Measurements from ENCODE around the gene ATG10.

The ATG10 gene

GRCh38 chr5:82287625-82288024 is 315.8 kb downstream of the ATG10 start:
- no peaks in the 10 kb centered on the region for H3K4me1 ChIP-seq (ENCODE audit: insufficient read depth, poor library complexity, severe bottlenecking)
- H3K27me3 ChIP-seq (ENCODE audit: insufficient read depth, poor library complexity, severe bottlenecking), result no peaks in the 10 kb centered on the region
- H3K27ac ChIP-seq (ENCODE audit: poor library complexity, severe bottlenecking), result no peak overlapping the region
- H3K9me3 ChIP-seq (ENCODE audit: severe bottlenecking), result no peaks in the 10 kb centered on the region
- TF ChIP-seq CTCF (IDR thresholded peaks at IDR 0.05; ENCODE audit: poor library complexity, severe bottlenecking), result no peak
- DNase-seq (ENCODE audit: low spot score) (no peak), ATAC-seq (ENCODE audit: low read depth) (no peak)
- no peak overlapping the region for H3K4me3 ChIP-seq (ENCODE audit: severe bottlenecking)
- H3K36me3 ChIP-seq (ENCODE audit: low read depth), result no peaks in the 10 kb centered on the region

GRCh38 chr5:82290005-82290404 is 318.2 kb downstream of the ATG10 start:
- no peak for DNase-seq (ENCODE audit: low spot score)
- Histone ChIP-seq H3K4me3 (ENCODE audit: severe bottlenecking) (no peak overlapping the region), H3K27ac (ENCODE audit: poor library complexity, severe bottlenecking) (no peak overlapping the region), H3K9me3 (ENCODE audit: severe bottlenecking) (no peaks in the 10 kb centered on the region), H3K27me3 (ENCODE audit: insufficient read depth, poor library complexity, severe bottlenecking) (no peaks in the 10 kb centered on the region), H3K4me1 (ENCODE audit: insufficient read depth, poor library complexity, severe bottlenecking) (no peaks in the 10 kb centered on the region), H3K36me3 (ENCODE audit: low read depth) (no peaks in the 10 kb centered on the region)
- TF ChIP-seq CTCF (IDR thresholded peaks at IDR 0.05; ENCODE audit: poor library complexity, severe bottlenecking), result no peak
- ATAC-seq (ENCODE audit: low read depth), result no peak

GRCh38 chr5:82290908-82291307 is 319.1 kb downstream of the ATG10 start:
- no peak for TF ChIP-seq CTCF (IDR thresholded peaks at IDR 0.05; ENCODE audit: poor library complexity, severe bottlenecking)
- Histone ChIP-seq H3K4me3 (ENCODE audit: severe bottlenecking) (no peak overlapping the region), H3K36me3 (ENCODE audit: low read depth) (no peaks in the 10 kb centered on the region), H3K4me1 (ENCODE audit: insufficient read depth, poor library complexity, severe bottlenecking) (no peaks in the 10 kb centered on the region), H3K27me3 (ENCODE audit: insufficient read depth, poor library complexity, severe bottlenecking) (no peaks in the 10 kb centered on the region), H3K27ac (ENCODE audit: poor library complexity, severe bottlenecking) (no peak overlapping the region), H3K9me3 (ENCODE audit: severe bottlenecking) (no peaks in the 10 kb centered on the region)
- ATAC-seq (ENCODE audit: low read depth) (no peak), DNase-seq (ENCODE audit: low spot score) (no peak)

- DNase-seq (ENCODE audit: low spot score) (no peak), ATAC-seq (ENCODE audit: low read depth) (no peak)
- no peaks in the 10 kb centered on the region for H3K4me1 ChIP-seq (ENCODE audit: insufficient read depth, poor library complexity, severe bottlenecking)
- H3K4me3 ChIP-seq (ENCODE audit: severe bottlenecking), result no peak overlapping the region
- H3K9me3 ChIP-seq (ENCODE audit: severe bottlenecking), result no peaks in the 10 kb centered on the region
- TF ChIP-seq CTCF (IDR thresholded peaks at IDR 0.05; ENCODE audit: poor library complexity, severe bottlenecking), result no peak
- no peaks in the 10 kb centered on the region for H3K27me3 ChIP-seq (ENCODE audit: insufficient read depth, poor library complexity, severe bottlenecking)
- no peaks in the 10 kb centered on the region for H3K36me3 ChIP-seq (ENCODE audit: low read depth)
- H3K27ac ChIP-seq (ENCODE audit: poor library complexity, severe bottlenecking), result no peak overlapping the region
Measured at GRCh38 chr5:82291420-82291819, 319.6 kb downstream of the ATG10 start.

GRCh38 chr5:82295144-82295543 is 323.3 kb downstream of the ATG10 start:
- H3K4me3 ChIP-seq (ENCODE audit: severe bottlenecking), result no peak overlapping the region
- H3K36me3 ChIP-seq (ENCODE audit: low read depth), result no peaks in the 10 kb centered on the region
- ATAC-seq (ENCODE audit: low read depth) (no peak), DNase-seq (ENCODE audit: low spot score) (no peak)
- TF ChIP-seq CTCF (IDR thresholded peaks at IDR 0.05; ENCODE audit: poor library complexity, severe bottlenecking), result no peak
- no peak overlapping the region for H3K27ac ChIP-seq (ENCODE audit: poor library complexity, severe bottlenecking)
- H3K9me3 ChIP-seq (ENCODE audit: severe bottlenecking), result no peaks in the 10 kb centered on the region
- no peaks in the 10 kb centered on the region for H3K4me1 ChIP-seq (ENCODE audit: insufficient read depth, poor library complexity, severe bottlenecking)
- no peaks in the 10 kb centered on the region for H3K27me3 ChIP-seq (ENCODE audit: insufficient read depth, poor library complexity, severe bottlenecking)

Measured in RWPE2 (cell line).